Fibroblast of skin of right quadriceps (primary cell): ENCODE data around the gene MRPS18B.
"Not testable (repeated sequence)": the region's sequence is repeated elsewhere in the genome, so short reads cannot be mapped to it uniquely, and the experiment has no call there.

Source experiments
- DNase-seq: peaks from one replicate; pipeline ENCODE4 v3.0.0-alpha.2; 2013

MRPS18B gene

DNA sequence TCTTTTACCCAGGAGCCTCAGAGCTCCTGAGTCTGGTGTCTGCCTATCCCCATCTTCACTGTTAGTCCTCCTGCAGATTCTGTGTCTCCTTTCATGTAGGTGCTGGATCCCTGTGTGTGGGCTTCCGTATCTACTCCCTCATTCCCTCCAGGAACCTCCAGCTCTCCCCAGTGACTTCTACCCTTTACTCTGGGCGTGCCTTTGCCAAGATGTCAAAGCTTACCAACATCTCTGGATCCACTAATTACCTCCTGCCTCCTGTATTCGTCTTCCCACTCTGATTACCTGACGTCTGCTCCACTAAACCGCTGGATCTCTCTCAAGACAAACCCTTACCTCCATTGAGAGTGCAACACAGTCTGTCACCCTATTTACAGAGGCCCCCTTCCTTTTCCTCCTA is 27.1 kb downstream of the MRPS18B start:
- DNase-seq, result no peak

DNA sequence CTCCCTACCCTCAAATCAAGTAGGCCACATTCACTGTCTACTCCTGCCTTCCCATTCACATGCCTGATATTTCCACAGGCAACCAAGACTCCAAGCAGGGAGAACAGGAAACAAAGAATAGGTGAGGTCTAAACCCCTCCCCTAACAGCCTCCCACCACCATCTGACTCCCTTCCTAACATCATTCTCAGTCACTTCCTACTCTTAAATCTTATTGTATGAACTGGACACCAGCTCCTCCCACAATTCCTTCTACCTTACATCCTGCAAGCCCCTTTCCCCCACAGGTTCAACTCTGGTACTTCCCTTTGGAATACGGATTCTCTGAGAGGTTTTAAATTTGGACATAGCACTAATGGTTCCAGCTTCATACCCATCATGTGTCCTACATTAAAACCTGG is 28.3 kb downstream of the MRPS18B start:
- no peak for DNase-seq

DNA sequence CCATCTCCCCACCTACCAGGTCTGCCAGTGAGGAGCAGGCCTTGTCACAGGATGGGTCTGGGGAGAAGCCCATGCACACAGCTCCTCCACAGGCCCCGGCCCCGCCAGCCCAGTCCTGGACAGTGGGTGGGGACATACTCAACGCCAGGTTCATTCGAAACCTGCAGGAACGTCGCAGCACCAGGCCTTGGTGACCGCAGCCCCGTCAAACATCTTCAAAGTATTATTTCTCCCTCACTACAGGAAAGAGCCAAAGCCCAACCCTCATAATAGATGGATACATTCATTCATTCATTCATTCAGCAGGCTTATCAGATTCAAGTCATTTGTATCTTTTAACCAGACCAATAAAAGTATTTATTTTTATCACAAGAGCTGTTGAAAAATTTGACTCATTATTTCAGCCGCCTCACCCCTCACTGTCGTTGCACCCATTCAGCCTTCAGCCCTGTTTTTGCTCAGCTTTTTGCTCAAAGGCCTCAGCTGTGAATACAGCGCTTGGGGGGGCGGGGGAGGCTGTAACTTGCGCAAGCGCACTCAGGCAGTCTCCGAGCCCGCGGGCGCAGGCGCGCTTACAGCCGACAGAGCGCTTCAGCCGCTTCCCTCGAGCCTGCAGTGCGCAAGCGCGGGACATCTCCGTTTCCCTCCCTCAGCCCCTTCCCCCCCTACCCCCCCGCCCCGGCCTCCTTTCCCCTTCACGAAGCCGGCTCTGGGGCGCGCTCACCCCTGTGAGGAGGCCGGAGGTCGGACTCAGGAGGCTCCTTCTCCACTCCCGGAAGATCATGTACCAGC is 29.0 kb downstream of the MRPS18B start, which contains the start of gene C6orf136:
Gene C6orf136 (plus strand): TSS at position 684 of the 792 bp plus-strand sequence. CDS start 99 bp downstream, at position 783.
- DNase-seq, result peak; percentile 90

DNA sequence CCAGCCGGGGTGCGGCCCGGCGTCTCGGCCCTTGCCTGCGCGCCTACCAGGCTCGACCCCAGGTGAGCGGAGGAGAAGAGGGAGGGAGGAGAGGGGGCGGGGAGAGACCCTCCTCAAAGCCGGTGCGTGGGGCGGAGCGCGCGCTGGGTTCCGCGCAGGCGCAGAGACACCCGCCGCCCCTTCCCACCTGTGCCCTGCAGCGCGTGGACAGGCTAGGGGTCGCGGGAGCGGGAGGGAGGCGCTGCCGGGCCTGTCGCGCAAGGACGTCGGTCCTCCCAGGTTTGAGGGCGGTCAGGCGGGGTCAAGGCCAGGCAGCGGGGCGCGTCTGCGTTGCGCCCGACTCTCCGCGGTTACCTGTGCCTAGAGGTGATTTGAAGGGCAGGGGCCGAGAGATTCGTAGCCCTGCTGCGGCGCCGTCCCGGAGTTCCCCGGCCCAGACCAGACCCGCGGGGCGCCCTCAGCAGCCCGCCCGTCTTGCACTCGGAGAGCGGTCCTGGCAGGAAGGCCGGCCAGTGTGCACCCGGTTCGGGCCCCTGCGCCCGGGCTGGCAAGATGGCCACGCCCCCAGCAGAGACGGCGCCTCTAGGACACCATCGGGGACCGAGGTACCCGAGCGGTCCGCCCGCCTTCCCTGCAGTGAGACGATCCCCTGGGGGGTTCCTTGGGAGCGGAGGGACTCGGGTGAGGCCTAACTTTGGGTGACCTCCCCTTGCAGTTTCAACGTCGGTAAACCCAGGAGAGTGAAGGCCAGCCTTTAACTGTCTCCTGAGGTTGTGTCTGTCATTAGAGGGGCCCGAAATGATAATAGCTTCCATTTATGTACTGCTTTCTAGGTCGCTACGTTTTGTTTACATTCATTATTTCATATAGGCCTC is 29.8 kb downstream of the MRPS18B start:
- peak; percentile 47 for DNase-seq

DNA sequence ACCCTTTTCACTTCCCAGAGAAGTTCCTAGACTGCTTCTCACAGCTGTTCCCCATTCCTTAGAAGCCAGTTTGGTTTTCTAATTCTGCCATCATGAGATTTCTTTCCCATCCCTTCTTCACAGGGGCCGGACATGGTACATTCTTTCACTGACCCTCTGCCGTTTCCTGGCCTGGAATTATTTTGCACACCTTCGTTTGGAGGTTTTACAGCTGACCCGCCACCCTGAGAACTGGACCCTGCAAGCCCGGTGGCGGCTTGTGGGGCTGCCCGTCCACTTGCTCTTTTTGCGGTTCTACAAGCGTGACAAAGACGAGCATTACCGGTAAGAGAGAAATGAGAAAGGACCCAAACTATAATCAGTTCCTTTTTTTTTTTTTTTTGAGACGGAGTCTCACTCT is 33.5 kb downstream of the MRPS18B start:
- DNase-seq, result no peak

DNA sequence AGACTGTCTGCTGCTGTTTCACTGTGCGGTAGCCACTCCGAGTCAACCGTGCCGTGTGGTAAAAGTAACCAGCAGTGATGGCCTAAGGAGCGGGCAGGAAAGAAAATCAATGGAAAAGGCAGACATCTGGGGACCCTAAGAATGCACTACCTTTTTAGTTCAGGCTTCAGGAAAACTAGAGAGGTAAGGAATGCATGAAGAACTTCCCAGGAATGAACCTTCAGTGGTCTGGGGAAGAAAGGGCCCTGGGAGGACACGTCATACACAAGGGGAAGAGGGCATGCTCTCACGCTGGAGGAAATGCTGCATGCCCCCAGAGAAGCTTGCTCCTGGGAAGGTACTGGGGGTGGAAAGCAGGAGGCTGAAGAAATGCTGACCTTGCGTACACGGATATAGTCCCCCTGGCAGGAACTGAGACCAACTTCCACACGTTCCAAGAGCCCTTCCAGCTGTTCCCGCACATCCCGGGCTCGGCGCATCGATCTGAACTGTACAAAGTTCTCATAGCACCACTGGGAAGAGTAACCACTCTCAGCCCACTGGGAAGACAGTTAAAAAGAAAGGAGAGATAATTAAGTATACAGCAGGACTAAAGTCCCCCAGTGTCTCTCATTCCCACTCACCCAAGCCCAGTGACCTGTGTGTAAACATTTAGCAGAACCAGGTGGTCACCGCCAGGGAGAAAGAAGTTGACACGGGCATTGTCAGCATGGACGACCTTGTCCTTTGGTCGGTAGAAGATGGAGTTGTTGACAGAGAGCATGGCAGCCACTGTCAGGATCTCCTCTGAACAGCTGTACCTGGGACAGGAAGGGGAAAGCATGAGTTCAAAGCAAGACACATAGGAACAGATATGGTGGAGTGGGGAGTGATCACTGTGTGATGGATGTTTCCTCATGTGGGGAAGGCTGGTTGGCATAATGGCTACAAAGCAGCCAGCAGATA is 37.4 kb downstream of the MRPS18B start:
- DNase-seq, result no peak

DNA sequence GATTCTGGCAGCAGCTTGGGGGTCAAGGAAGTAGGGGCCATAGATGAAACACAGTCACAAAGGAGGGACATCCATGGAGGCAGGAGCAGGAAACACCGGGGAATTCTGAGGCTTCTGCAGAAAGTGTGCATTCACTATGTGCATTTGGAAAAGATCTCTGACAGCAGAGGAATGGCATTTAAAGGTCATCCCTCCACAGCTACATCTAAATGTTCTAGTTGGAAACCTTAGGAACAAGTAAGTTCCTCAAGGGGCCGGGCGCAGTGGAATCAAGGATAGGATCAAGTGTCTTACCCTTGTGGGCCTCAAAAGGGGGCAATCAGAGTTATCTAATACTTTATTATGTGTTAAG is 38.1 kb downstream of the MRPS18B start:
- DNase-seq, result no peak

DNA sequence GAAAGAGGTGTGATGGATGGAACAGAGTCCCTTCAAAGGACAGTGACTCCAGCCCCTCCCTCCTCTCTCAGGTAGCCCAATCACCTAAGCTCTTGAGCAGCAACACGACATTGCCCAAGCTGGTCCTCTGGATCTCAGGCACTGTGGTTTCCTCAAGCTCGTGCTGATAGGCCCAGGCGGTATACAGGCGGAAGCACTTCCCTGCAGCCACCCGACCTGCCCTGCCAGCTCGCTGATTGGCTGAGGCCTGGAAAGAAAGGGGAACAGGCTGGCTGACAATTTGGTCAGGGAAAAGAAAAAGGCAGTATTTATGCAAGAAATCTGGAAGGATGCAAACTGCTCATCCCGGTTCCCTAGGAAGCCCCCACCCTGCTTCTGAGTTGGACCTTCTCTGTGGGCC is 38.9 kb downstream of the MRPS18B start:
- DNase-seq, result no peak

DNA sequence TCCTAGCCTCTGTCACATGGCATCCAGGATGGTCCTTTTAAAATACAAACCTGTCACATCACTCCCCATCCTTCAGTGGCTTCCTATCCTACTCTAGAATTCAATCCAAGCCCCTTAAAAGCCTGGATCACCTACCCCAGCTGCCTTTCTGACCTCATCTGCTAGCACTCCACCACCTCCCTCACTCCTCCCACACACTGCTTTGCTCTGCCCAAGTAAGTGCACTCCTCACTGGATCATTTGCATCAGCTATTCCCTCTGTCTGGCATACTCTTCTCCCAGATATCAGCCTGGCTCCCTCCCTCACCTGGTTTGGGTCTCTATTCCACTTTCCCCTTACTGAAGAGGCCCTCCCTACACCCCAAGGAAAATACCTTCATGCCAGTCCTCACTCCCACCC is 39.8 kb downstream of the MRPS18B start:
- no peak for DNase-seq

DNA sequence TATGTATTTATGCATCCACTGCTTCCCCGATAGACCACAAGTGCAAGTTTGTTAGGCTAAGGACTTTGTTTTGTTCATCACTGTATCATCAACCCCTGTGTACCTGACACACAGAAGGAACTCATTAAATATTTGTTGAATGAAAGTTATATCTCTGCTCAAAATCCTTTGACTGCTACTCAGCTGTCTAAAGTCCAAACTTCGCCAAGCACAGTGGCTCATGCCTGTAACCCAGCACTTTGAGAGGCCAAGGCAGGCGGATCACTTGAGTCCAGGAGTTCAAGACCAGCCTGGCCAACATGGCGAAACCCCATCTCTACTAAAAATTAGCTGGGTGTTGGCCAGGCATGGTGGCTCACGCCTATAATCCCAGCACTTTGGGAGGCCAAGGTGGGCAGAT is 40.3 kb downstream of the MRPS18B start:
- not testable (repeated sequence) for DNase-seq

DNA sequence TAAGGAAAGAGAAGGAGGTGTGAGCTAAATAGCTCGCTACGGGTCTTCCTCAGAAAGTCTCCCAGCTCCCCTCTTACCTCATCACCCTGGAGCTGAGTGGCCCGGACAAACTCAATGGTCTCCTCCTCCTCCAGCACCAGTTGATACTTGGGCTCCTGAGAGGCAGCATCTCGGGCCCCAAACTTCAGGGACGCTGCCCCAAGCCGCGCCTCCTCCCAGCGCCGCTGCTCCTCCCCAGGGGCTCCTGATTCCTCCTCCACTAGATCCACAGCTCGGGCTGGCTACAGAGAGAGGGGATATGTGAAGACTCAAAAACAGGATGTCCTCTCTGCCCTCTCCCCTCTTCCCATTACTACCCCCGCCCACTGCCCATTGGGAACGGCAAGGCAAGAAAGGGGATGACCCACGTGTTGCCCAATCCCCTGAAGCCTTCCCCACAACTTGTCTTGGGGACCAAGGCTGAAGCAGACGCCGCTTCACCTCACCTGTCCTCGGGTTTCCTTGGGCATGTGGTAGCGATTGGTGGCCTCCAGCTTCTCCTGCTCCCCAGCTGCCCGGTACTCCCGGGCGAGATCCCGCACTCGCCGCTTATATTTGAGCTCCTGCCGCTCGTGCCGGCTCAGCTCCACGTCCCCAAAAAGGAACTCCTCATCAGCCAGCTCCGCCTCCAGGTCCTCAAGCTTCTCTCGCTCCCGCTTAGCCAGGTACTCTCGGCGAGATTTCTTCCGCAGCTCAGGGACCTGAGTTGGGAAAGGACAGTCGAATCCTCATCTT is 47.5 kb downstream of the MRPS18B start:
- DNase-seq, result no peak

DNA sequence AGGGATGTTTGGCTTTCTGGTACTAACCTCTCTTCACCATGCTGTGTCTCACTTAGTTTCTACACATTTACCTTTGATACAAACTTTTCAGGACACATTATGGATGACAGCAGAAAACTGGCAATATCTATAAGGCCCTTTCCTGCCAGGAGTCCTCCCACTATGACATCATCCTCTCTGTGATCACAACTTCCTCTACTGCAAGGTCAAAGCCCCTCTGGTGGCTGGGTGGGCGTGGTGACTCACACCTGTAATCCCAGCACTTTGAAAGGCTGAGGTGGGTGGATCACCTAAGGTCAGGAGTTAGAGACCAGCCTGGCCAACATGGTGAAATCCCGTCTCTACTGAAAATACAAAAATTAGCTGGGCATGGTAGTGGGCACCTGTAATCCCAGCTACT is 48.7 kb downstream of the MRPS18B start:
- DNase-seq, result not testable (repeated sequence)

DNA sequence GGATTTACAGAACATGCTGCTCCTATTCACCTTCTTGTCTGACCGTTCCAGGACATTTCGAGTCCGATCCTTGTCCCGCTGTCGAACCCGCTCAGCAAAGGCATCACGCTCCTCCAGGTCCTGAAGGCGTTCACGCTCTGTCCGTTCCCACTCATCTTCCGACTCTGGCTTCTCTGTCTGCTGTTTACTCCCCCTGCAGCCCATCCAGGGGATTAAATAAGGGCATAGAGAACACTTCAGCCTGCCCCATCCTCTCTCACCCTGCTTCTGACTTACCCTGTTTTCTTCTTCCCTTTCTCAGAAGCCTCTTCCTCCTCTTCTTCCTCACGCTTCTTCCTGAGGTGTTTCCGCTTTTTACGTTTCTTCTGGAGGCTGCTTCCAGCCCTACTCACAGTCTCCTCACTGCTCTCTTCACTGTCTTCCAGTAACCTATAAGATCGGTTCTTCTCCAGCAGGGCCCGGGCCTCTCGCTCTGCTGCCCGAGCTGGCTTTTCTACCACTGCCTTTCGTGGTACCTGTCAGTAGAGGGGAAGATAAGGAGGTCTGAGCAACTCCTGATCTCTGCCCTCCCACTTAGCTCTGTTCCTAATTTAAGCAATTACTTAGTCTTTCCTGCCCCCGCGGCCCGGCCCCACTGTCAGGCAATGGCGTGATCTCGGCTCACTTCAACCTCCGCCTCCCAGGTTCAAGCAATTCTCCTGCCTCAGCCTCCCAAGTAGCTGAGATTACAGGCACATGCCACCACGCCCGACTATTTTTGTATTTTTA is 53.3 kb downstream of the MRPS18B start:
- DNase-seq, result no peak

DNA sequence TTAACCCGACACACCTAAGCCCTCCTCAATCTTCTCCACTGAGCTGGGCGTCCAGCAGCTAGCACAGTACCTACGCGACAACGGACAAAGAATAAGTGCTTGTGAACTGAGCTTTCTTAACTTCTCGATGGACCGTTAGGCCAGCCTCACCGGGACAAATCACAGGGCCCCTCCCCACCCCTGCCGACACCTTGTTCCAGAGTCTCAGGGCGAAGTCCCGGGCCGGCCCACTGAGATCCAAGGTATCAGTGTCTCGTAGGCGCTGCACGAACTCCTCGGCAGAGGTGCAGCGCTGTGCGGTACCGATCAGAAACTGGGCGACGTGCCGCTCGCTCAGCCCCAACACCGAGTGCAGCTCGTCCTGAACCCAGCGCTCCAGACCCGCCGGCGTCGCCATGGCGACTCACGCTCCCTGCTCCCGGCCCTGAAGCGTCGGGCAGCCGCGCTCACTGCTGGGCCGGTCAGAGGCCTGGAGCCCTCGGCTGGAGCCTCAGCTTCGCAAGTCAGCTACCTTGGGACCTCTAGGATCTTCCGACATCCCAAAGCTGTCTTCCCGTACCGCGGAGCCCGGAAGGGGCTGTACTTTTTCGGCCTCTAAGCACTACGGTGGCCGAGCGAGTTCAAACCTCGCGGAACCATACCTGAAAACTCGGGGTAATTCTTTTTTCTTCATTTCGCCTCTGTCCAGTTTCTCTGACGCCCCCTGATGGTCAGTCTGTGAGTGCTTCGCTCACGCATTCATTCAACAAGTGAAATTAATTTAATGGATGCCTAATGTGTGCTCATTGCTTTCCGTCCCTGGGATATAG is 55.0 kb downstream of the MRPS18B start, which contains the start of gene DHX16:
Gene DHX16 (minus strand): TSS at position 562 of the 809 bp plus-strand sequence. CDS start 165 bp downstream, at position 397.
- peak; percentile 99 for DNase-seq
